Right cardiac atrium (tissue), 5 donors: Measurements from ENCODE around the gene ARHGEF12. TPM values are rescaled to one million over a fixed set of nuclear protein-coding genes. Genes with fewer than 3 reads are reported as not detected.

ENCODE experiments used
- ATAC-seq, 2 donors: fragments of 200-7000 bp; cut with Tn5 transposase; one replicate each; pipeline versions ENCODE4 v1.8.0 to v1.9.1; 2020; ENCODE audit warnings: moderate library complexity in 2 of 2, mild to moderate bottlenecking in 1 of 2
- DNase-seq, 3 donors: peaks; one replicate each; pipeline ENCODE4 v3.0.0-alpha.2; 2020
- H3K27ac ChIP-seq: one replicate; pipeline ENCODE4 v1.5.1; 2013; ENCODE audit warnings: mild to moderate bottlenecking, low read length, control low read depth, moderate library complexity
- H3K27me3 ChIP-seq: one replicate; pipeline ENCODE4 v1.6.1; 2013; ENCODE audit not compliant: control insufficient read depth, insufficient read depth
- H3K4me1 ChIP-seq: one replicate; pipeline ENCODE4 v1.6.1; 2013; ENCODE audit warnings: low read length; ENCODE audit not compliant: control insufficient read depth, insufficient read depth
- H3K4me3 ChIP-seq: one replicate; pipeline ENCODE4 v1.5.1; 2013; ENCODE audit warnings: low read length, control low read depth
- H3K9me3 ChIP-seq: one replicate; pipeline ENCODE4 v1.6.1; 2013; ENCODE audit warnings: low read length; ENCODE audit not compliant: control insufficient read depth
- WGBS: extraction: QIAGEN DNeasy Blood & Tissue Kit; methylation state at CpG from one replicate; pipeline ENCODE4 v1.1.7; 2013; 5-methylcytosine and 5-hydroxymethylcytosine counted together
- intact Hi-C, 4 donors: fragments of 100-400 bp; cut with DNase I; formaldehyde crosslinking; loops; one replicate each; pipeline versions ENCODE4 v1.11.0 to v1.14.0; 2022 to 2023
- polyA plus RNA-seq: library from polyadenylated mRNA; stranded (reverse); fragments of 200-250 nt; gene quantifications from one replicate; pipeline ENCODE4 v1.2.3, GENCODE V29; 2013
- total RNA-seq, 4 donors: library from RNA; stranded (reverse); fragmentation: NEBNext Ultra II Directional; extraction: Animal tissue kit (Norgen Biotek cat#: 25700); gene quantifications; one replicate each; pipeline ENCODE4 v1.2.1, GENCODE V29; 2021
- donor health status: healthy with polysubstance abuse.
- donor health status: DM: no; HTN: yes; CAD: no.
- donor health status: DM: no; HTN: no; CAD: no.
- donor health status: DM: no; HTN: yes; CAD: no; lungs with severe emphysema.
- donor health status: DM: yes; HTN: yes; CAD: no.

Gene ARHGEF12
- total and polyA plus RNA-seq, 5 donors = 26.1 to 112 (median 93.7) TPM

DNA sequence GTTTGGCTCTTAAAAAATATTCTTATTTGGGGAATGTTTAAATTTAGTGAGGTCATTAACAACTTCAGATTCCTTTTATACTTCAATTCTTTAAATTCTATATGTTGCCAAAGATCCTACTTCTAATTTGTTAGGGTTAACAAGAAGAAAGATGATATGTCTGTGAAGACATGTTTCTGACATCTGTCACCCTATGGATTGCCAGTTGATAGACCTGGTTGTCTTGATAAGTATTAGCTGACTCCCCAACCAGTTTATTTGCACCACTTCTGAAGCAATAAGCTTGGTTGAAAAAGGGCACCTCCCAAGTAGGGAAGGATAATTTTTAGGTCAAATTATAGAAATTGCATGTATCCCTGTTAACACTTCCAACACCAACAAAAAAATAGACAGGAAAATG is 29.3 kb downstream of the ARHGEF12 start:
- Histone ChIP-seq H3K27ac (no peak overlapping the region), H3K4me3 (no peak overlapping the region), H3K4me1 (peaks cover 1% of the 10 kb centered on the region), H3K27me3 (no peaks in the 10 kb centered on the region), H3K9me3 (no peaks in the 10 kb centered on the region)
- no peak for DNase-seq
- ATAC-seq = no peak
- intact Hi-C loops = no loop called here

- DNase-seq = no peak
- ATAC-seq = no peak
- Histone ChIP-seq H3K4me3 (no peak overlapping the region), H3K4me1 (peaks cover 3% of the 10 kb centered on the region), H3K27ac (no peak overlapping the region), H3K9me3 (no peaks in the 10 kb centered on the region), H3K27me3 (no peaks in the 10 kb centered on the region)
- intact Hi-C loops = no loop called here
Observed at GRCh38 chr11:120372296-120372695, 36.1 kb downstream of the ARHGEF12 start.

GRCh38 chr11:120375076-120375475 is 38.9 kb downstream of the ARHGEF12 start:
- no peak for DNase-seq
- intact Hi-C loops = no loop called here
- Histone ChIP-seq H3K4me3 (no peak overlapping the region), H3K27me3 (no peaks in the 10 kb centered on the region), H3K4me1 (peaks cover 1% of the 10 kb centered on the region), H3K9me3 (no peaks in the 10 kb centered on the region), H3K27ac (no peak overlapping the region)
- ATAC-seq = peak in 1 of 2 donors; percentile 39
- 70% methylated on average over 3 of the region's 3 CpGs for WGBS

DNA sequence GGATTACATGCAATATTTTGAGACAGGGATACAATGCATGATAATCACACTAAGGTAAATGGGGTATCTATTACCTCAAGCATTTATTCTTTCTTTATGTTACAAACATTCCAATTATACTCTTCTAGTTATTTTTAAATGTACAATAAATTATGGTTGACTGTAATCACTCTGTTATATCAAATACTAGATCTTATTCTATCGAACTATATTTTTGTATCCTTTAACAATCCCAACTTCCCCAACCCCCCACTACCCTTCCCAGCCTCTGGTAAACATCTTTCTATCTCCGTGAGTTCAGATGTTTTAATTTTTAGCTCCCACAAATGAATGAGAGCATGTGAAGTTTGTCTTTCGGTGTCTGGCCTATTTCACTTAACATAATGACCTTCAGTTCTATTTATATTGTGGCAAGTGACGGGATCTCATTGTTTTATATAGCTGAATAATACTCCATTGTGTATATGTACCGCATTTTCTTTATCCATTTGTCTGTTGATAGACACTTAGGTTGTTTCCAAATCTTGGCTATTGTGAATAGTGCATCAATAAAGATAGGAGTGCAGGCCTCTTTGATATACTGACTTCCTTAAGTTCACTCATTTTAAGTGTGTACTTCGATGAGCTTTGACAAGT is 40.5 kb downstream of the ARHGEF12 start:
- intact Hi-C loops = no loop called here
- no peak overlapping the region for H3K27ac ChIP-seq
- 61% methylated on average over 6 of the region's 6 CpGs for WGBS
- DNase-seq (no peak), ATAC-seq (no peak)
- no peaks in the 10 kb centered on the region for H3K27me3 ChIP-seq
- H3K4me1 ChIP-seq = peaks cover 5% of the 10 kb centered on the region
- H3K4me3 ChIP-seq = no peak overlapping the region
- H3K9me3 ChIP-seq = no peaks in the 10 kb centered on the region

DNA sequence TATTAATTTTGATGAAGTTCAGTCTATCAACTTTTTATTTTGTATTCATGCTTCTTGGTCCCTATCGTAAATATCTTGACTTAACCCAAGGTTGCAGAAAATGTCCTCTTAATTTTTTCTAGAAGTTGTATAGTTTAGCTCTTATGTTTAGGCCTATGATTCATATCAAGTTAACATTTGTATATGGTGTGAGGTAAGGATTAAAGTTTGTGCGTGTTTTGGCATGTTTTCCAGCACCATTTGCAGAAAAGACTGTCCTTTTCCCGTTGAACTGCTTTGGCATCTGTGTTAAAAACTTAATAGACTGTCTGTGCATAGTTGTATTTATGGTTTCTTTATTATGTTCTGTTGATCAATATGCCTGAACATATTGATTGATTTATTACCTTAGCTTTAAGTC is 42.3 kb downstream of the ARHGEF12 start:
- intact Hi-C loops = no loop called here

DNA sequence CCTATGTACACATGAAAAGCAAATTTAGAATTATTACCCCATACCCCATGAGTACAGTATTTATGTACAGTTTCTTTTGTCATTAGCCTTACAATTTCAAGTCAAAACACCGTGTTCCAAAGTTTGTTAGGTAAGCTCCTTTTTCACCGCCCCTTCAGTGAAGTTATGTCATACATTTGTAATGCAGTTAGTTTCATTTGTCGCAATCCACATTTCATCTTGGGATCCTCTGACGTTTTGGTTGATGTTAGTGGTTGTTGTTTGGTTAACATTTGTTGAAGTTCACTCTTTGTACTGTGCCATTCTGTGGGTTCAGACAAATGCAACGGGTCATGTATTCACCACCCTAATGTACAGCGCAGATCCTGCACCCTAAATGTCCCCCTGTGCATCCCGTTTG is 45.2 kb downstream of the ARHGEF12 start:
- H3K27me3 ChIP-seq = no peaks in the 10 kb centered on the region
- no peak overlapping the region for H3K4me3 ChIP-seq
- no peak overlapping the region for H3K27ac ChIP-seq
- intact Hi-C loops = no loop called here
- no peaks in the 10 kb centered on the region for H3K9me3 ChIP-seq
- DNase-seq (no peak), ATAC-seq (no peak)
- peaks cover 10% of the 10 kb centered on the region for H3K4me1 ChIP-seq
- WGBS = 85% methylated on average over 7 of the region's 7 CpGs

More for the DNA sequence above, 42.3 kb downstream of the ARHGEF12 start:
- H3K27me3 ChIP-seq = no peaks in the 10 kb centered on the region
- no peak for DNase-seq
- no peaks in the 10 kb centered on the region for H3K9me3 ChIP-seq
- no peak for ATAC-seq
- H3K4me3 ChIP-seq = no peak overlapping the region
- peaks cover 6% of the 10 kb centered on the region for H3K4me1 ChIP-seq
- H3K27ac ChIP-seq = no peak overlapping the region
- WGBS = 95% methylated on average over 3 of the region's 3 CpGs

DNA sequence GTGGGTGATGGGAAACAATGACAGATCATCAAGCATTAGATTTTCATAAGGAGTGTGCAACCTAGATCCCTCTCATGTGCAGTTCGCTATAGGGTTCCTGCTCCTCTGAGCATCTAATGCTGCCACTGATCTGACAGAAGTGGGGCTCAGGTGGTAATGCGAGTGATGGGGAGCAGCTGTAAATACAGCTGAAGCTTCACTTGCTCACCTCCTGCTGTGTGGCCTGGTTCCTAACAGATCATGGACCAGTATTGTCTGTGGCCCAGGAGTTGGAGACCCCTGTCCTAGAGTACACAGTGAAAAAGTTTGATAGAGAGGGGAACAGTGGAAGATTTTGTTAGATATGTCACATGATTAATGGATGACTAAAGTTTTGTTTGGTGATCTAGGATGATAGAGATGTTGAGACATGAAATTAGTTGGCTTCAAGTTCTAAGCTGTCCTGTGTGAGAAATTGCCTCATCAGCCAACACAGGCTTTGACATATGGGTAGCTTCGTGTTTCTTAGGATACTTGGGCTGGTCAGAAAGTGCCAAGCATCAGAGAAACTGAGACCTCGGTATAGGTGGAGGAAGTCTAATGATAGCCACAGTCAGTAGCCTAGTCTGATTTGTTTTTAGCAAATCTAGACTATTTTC is 47.4 kb downstream of the ARHGEF12 start:
- DNase-seq (no peak), ATAC-seq (no peak)
- intact Hi-C loops = no loop called here
- peaks cover 10% of the 10 kb centered on the region for H3K4me1 ChIP-seq
- no peaks in the 10 kb centered on the region for H3K9me3 ChIP-seq
- no peaks in the 10 kb centered on the region for H3K27me3 ChIP-seq
- no peak overlapping the region for H3K4me3 ChIP-seq
- no peak overlapping the region for H3K27ac ChIP-seq
- 88% methylated on average over 4 of the region's 4 CpGs for WGBS

DNA sequence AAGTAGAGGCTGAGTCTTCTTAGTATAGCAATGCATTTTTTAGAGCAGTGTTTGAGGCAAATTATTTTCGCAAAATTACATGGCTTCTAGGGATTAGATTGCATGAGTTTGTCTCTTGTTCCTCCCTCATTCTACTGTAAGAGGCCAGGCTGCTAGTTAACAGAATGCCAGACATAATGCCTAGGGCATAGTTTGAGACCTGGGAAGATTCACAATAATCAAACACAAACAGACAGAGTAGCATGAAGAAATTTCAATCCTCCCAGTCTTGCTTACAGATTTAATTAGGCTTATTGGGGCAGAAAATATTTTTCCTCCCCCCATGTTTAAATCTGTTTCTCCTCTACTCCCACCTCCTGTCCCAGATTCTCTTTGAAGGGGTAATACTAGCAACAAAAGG is 48.3 kb downstream of the ARHGEF12 start:
- ATAC-seq (no peak), DNase-seq (no peak)
- peaks cover 10% of the 10 kb centered on the region for H3K4me1 ChIP-seq
- 76% methylated on average over 1 of the region's 1 CpG for WGBS
- no peaks in the 10 kb centered on the region for H3K9me3 ChIP-seq
- intact Hi-C loops = no loop called here
- no peak overlapping the region for H3K4me3 ChIP-seq
- H3K27me3 ChIP-seq = no peaks in the 10 kb centered on the region
- H3K27ac ChIP-seq = no peak overlapping the region

- Histone ChIP-seq H3K4me3 (no peak overlapping the region), H3K9me3 (no peaks in the 10 kb centered on the region), H3K4me1 (peaks cover 10% of the 10 kb centered on the region), H3K27me3 (no peaks in the 10 kb centered on the region), H3K27ac (no peak overlapping the region)
- DNase-seq (no peak), ATAC-seq (no peak)
- WGBS = 58% methylated on average over 5 of the region's 5 CpGs
- intact Hi-C loops = no loop called here
Observed at GRCh38 chr11:120385110-120385509, 48.9 kb downstream of the ARHGEF12 start.

DNA sequence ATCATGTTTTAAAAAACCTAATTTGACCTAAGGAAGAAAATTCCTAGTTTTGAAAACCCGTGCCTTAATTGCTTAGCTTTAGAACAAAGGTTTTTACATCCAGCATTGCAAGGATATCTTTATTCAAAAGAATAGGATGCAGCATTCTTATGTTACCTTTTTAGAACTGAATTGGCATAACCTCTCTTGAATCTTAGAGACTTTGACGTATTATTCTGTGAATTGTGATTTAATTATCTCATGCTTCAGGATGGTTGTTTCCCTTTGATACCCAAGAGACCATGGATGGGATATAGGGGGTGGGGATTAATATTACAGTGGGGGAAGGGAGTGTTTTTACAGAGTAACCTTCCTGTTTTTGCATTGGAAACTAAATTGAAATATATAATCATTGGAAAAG is 49.4 kb downstream of the ARHGEF12 start:
- WGBS = 33% methylated on average over 2 of the region's 2 CpGs
- intact Hi-C loops = no loop called here
- H3K27me3 ChIP-seq = no peaks in the 10 kb centered on the region
- no peak overlapping the region for H3K27ac ChIP-seq
- DNase-seq (no peak), ATAC-seq (no peak)
- H3K9me3 ChIP-seq = no peaks in the 10 kb centered on the region
- H3K4me3 ChIP-seq = no peak overlapping the region
- peaks cover 8% of the 10 kb centered on the region for H3K4me1 ChIP-seq

GRCh38 chr11:120386318-120386717 is 50.1 kb downstream of the ARHGEF12 start:
- no peaks in the 10 kb centered on the region for H3K9me3 ChIP-seq
- DNase-seq (no peak), ATAC-seq (no peak)
- intact Hi-C loops = no loop called here
- H3K27ac ChIP-seq = no peak overlapping the region
- 75% methylated on average over 1 of the region's 1 CpG for WGBS
- no peaks in the 10 kb centered on the region for H3K27me3 ChIP-seq
- H3K4me1 ChIP-seq = peaks cover 8% of the 10 kb centered on the region
- no peak overlapping the region for H3K4me3 ChIP-seq
